Upper lobe of right lung (tissue), 1 donor: ENCODE data around the gene PTPRM. TPM values are rescaled to one million over a fixed set of nuclear protein-coding genes. Genes with fewer than 3 reads are reported as not detected.

ENCODE experiments used
- ATAC-seq: fragments of 200-7000 bp; cut with Tn5 transposase; one replicate; pipeline ENCODE4 v1.9.1; 2020; ENCODE audit warnings: mild to moderate bottlenecking, moderate library complexity
- DNase-seq: peaks from one replicate; pipeline ENCODE4 v3.0.0-alpha.2; 2020
- H3K27ac ChIP-seq: fragments of 200-600 bp; one replicate; pipeline ENCODE4 v1.8.0; 2022
- H3K27me3 ChIP-seq: fragments of 200-600 bp; one replicate; pipeline ENCODE4 v1.8.0; 2022; ENCODE audit warnings: mild to moderate bottlenecking
- H3K36me3 ChIP-seq: fragments of 200-600 bp; one replicate; pipeline ENCODE4 v1.8.0; 2022
- H3K4me1 ChIP-seq: fragments of 200-600 bp; one replicate; pipeline ENCODE4 v1.8.0; 2022
- H3K4me3 ChIP-seq: fragments of 200-600 bp; one replicate; pipeline ENCODE4 v1.8.0; 2022; ENCODE audit warnings: mild to moderate bottlenecking
- H3K9me3 ChIP-seq: fragments of 200-600 bp; one replicate; pipeline ENCODE4 v1.8.0; 2022
- CTCF ChIP-seq: fragments of 200-600 bp; IDR thresholded peaks from one replicate; pipeline ENCODE4 v1.8.0; 2022; ENCODE audit warnings: antibody characterized with exemption
- intact Hi-C: fragments of 100-400 bp; cut with DNase I; formaldehyde crosslinking; loops from one replicate; pipeline ENCODE4 v1.11.0; 2022
- total RNA-seq: library from RNA; stranded (reverse); fragmentation: NEBNext Ultra II Directional; extraction: Animal tissue kit (Norgen Biotek cat#: 25700); gene quantifications from one replicate; pipeline ENCODE4 v1.2.1, GENCODE V29; 2021
- donor health status: DM: no; HTN: yes; CAD: no; lungs with severe emphysema.

Gene PTPRM
- total RNA-seq, 1 donor from 2014 or later = 99.3 TPM

DNA sequence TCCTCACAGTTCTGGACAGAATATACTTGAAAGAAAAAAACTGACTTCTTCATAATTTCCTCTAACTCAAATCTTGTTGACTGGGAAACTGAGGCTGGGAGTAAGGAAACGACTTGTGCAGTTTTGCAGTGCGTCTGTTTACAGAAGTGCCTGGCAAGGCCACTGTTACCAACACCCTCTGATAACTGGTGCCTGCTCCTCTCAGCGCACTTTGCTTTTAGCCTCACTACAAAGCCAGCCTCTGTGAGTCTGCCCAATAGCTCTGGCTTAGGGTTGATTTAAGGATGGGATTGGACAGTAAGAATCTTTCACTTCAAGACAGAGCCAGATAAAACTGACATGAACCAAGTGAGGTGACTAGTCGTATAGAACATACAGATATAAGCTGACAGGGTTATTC is 410.8 kb downstream of the PTPRM start:
- ATAC-seq = no peak
- no peaks in the 10 kb centered on the region for H3K27me3 ChIP-seq
- H3K27ac ChIP-seq = no peak overlapping the region
- H3K4me3 ChIP-seq = no peak overlapping the region
- intact Hi-C loops = no loop called here
- H3K4me1 ChIP-seq = no peaks in the 10 kb centered on the region
- no peak for TF ChIP-seq CTCF
- no peaks in the 10 kb centered on the region for H3K36me3 ChIP-seq
- no peaks in the 10 kb centered on the region for H3K9me3 ChIP-seq
- DNase-seq = no peak

- H3K4me3 ChIP-seq = no peak overlapping the region
- no peak overlapping the region for H3K27ac ChIP-seq
- ATAC-seq (no peak), DNase-seq (no peak)
- TF ChIP-seq CTCF = no peak
- H3K27me3 ChIP-seq = no peaks in the 10 kb centered on the region
- no peaks in the 10 kb centered on the region for H3K4me1 ChIP-seq
- intact Hi-C loops = no loop called here
- no peaks in the 10 kb centered on the region for H3K36me3 ChIP-seq
- no peaks in the 10 kb centered on the region for H3K9me3 ChIP-seq
Observed at GRCh38 chr18:7978834-7979233, 411.7 kb downstream of the PTPRM start.

DNA sequence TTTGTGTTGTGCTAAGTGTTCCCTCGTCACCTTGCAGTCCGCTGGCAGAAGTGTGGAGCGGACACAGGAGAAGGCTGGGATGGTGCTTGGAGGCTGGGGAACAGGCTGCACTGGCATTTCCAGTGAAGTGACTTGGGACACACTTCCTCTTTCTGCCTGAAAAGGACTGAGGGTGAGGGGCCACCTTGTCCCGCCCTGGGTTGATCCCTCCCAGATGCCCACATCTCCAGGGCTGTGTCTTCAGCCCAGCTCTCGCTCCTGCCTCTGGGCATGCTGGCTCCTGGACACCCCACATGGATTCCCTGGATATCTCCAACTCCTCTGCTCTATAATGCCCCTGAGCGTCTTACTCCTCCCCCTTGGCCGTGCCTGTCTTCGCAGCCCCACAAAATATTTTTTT is 412.6 kb downstream of the PTPRM start:
- no peak for DNase-seq
- Histone ChIP-seq H3K36me3 (no peaks in the 10 kb centered on the region), H3K27ac (no peak overlapping the region), H3K9me3 (no peaks in the 10 kb centered on the region), H3K4me3 (no peak overlapping the region), H3K4me1 (no peaks in the 10 kb centered on the region), H3K27me3 (no peaks in the 10 kb centered on the region)
- no peak for TF ChIP-seq CTCF
- ATAC-seq = peak; percentile 14
- intact Hi-C loops = no loop called here

DNA sequence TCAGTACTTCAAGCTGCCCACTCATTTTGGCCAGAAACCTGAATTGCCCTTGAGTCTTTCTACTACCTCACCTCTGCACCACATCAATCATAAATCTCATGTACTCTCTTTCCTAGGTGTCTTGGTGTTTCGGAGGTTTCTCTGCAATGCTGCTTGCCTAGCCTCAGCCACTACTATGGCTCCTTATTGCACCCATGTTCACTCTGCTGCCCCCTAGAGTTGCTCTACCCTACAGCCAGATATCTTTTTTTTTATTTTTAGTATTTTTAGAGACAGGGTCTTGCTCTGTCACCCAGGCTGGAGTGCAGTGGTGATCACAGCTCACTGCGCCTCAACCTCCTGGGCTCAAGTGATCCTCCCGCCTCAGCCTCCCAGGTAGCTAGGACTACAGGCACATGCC is 413.0 kb downstream of the PTPRM start:
- Histone ChIP-seq H3K27me3 (no peaks in the 10 kb centered on the region), H3K4me1 (no peaks in the 10 kb centered on the region), H3K4me3 (no peak overlapping the region), H3K27ac (no peak overlapping the region), H3K9me3 (no peaks in the 10 kb centered on the region), H3K36me3 (no peaks in the 10 kb centered on the region)
- TF ChIP-seq CTCF = no peak
- intact Hi-C loops = no loop called here
- DNase-seq (no peak), ATAC-seq (no peak)

GRCh38 chr18:7980656-7981055 is 413.5 kb downstream of the PTPRM start:
- ATAC-seq (no peak), DNase-seq (no peak)
- H3K27me3 ChIP-seq = no peaks in the 10 kb centered on the region
- H3K27ac ChIP-seq = no peak overlapping the region
- H3K4me3 ChIP-seq = no peak overlapping the region
- no peaks in the 10 kb centered on the region for H3K4me1 ChIP-seq
- no peaks in the 10 kb centered on the region for H3K36me3 ChIP-seq
- intact Hi-C loops = no loop called here
- no peak for TF ChIP-seq CTCF
- no peaks in the 10 kb centered on the region for H3K9me3 ChIP-seq

DNA sequence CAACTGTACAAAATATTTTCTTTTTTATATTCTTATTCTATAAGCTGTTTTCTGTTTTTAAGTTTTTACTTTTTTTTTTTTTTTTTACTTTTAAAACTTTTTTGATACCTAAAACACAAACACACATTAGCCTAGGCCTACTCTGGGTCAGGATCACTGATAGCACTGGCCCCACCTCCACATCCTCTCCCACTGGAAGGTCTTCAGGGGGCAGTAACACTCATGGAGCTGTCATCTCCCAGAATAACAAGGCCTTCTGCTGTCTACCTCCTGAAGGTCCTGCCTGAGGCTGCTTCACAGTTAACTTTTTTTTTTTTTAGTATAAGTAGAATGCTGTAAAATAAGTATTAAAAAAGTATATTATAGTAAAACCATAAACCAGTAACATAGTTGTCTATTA is 415.1 kb downstream of the PTPRM start:
- TF ChIP-seq CTCF = no peak
- ATAC-seq (no peak), DNase-seq (no peak)
- H3K27ac ChIP-seq = no peak overlapping the region
- no peaks in the 10 kb centered on the region for H3K9me3 ChIP-seq
- H3K4me3 ChIP-seq = no peak overlapping the region
- H3K36me3 ChIP-seq = no peaks in the 10 kb centered on the region
- no peaks in the 10 kb centered on the region for H3K27me3 ChIP-seq
- no peaks in the 10 kb centered on the region for H3K4me1 ChIP-seq
- intact Hi-C loops = no loop called here
